GM12892 (cell line): Measurements from ENCODE around the gene LRCH1.

Source experiments
- POLR2A ChIP-seq: IDR thresholded peaks from 2 replicates; pipeline ENCODE4 v1.6.1; 2011; ENCODE audit warnings: low read depth, low read length, control low read depth
- POLR2AphosphoS5 ChIP-seq: IDR thresholded peaks from 2 replicates; pipeline ENCODE4 v1.6.1; 2011; ENCODE audit warnings: low read depth, low read length, control low read depth
- TAF1 ChIP-seq: IDR thresholded peaks from 2 replicates; pipeline ENCODE4 v1.6.1; 2011; ENCODE audit warnings: low read depth, mild to moderate bottlenecking, control low read depth, low read length, borderline replicate concordance

- TF ChIP-seq TAF1 (no peak), POLR2A (no peak), POLR2AphosphoS5 (no peak)
Observed at GRCh38 chr13:46716821-46717220, 163.9 kb downstream of the LRCH1 start.
